Sigmoid colon (tissue), 3 donors: ENCODE results near the gene STAT1.

ENCODE experiments used
- CTCF ChIP-seq, 4 experiments: fragments of 450-650 bp in 3 of 4; fragments of 200-600 bp in 1 of 4; IDR thresholded peaks; one replicate each; pipeline ENCODE4 v1.5.1; 2016 to 2019; ENCODE audit warnings: antibody characterized with exemption in 4 of 4, mild to moderate bottlenecking in 3 of 4, moderate library complexity in 2 of 4
- POLR2A ChIP-seq, 2 donors: fragments of 450-650 bp; IDR thresholded peaks; one replicate each; pipeline ENCODE4 v1.6.1; 2016; ENCODE audit warnings: antibody characterized with exemption in 2 of 2, mild to moderate bottlenecking in 2 of 2, moderate library complexity in 2 of 2

- TF ChIP-seq CTCF (IDR thresholded peaks at IDR 0.05) (no peak), POLR2A (IDR thresholded peaks at IDR 0.05) (no peak)
Measured at GRCh38 chr2:190920085-190920484, 93.9 kb downstream of the STAT1 start.
